ENCODE measurements around the gene THAP12. TPM values are rescaled to one million over a fixed set of nuclear protein-coding genes. Genes with fewer than 3 reads are reported as not detected.

THAP12 gene
- total and polyA plus RNA-seq, 4 donors: 5.6 to 21.9 (median 13.7) TPM

DNA sequence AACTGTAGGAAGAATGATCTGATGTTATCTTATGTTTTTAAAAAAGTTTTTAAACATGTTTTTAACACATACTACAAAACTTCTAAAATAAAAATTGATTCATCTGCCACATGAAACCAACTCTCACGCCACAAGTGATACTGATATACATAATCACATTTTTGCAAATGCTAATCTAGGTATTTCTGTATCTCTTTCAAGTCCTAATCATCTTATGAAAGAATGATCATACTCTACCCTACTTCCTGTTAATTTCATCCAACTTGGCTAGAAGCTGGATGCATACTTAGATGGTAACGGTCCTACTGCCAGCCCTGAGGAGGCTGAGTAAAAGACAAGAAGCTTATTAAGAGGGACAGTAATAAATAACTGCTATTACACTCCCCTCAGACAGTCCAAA is 19.2 kb downstream of the THAP12 start:
- no peaks in the 10 kb centered on the region for H3K27me3 ChIP-seq (ENCODE audit: control insufficient read depth in 4 of 4, insufficient read depth in 4 of 4, low read length in 3 of 4)
- no peak overlapping the region for H3K9ac ChIP-seq (ENCODE audit: low read depth in 1 of 2, low read length in 2 of 2)
- H3K4me1 ChIP-seq (ENCODE audit: control insufficient read depth in 4 of 4, insufficient read depth in 4 of 4, low read length in 3 of 4): peaks cover 0 to 2% (median 0%) of the 10 kb centered on the region in 4 donors
- no peak overlapping the region for H3K27ac ChIP-seq (ENCODE audit: low read depth in 1 of 2, low read length in 2 of 2)
- WGBS: 87% methylated on average over 2 of the region's 2 CpGs
- TF ChIP-seq JUND (IDR thresholded peaks at IDR 0.05) (no peak), YY1 (IDR thresholded peaks at IDR 0.05) (no peak), GABPA (IDR thresholded peaks at IDR 0.05 in 1 of 2, conservative IDR thresholded peaks at IDR 0.05 in 1 of 2) (no peak), FOXA1 (IDR thresholded peaks at IDR 0.05) (no peak), EGR1 (IDR thresholded peaks at IDR 0.05; ENCODE audit: low read depth in 2 of 2) (no peak), NR2F2 (IDR thresholded peaks at IDR 0.05) (no peak), RXRA (IDR thresholded peaks at IDR 0.05) (no peak), RAD21 (IDR thresholded peaks at IDR 0.05) (no peak), SP1 (IDR thresholded peaks at IDR 0.05) (no peak), FOXA2 (IDR thresholded peaks at IDR 0.05) (no peak), HNF4A (conservative IDR thresholded peaks at IDR 0.05) (no peak), TAF1 (conservative IDR thresholded peaks at IDR 0.05) (no peak), HNF4G (IDR thresholded peaks at IDR 0.05) (no peak)
- TF ChIP-seq, protein P1, sequence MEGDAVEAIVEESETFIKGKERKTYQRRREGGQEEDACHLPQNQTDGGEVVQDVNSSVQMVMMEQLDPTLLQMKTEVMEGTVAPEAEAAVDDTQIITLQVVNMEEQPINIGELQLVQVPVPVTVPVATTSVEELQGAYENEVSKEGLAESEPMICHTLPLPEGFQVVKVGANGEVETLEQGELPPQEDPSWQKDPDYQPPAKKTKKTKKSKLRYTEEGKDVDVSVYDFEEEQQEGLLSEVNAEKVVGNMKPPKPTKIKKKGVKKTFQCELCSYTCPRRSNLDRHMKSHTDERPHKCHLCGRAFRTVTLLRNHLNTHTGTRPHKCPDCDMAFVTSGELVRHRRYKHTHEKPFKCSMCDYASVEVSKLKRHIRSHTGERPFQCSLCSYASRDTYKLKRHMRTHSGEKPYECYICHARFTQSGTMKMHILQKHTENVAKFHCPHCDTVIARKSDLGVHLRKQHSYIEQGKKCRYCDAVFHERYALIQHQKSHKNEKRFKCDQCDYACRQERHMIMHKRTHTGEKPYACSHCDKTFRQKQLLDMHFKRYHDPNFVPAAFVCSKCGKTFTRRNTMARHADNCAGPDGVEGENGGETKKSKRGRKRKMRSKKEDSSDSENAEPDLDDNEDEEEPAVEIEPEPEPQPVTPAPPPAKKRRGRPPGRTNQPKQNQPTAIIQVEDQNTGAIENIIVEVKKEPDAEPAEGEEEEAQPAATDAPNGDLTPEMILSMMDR (IDR thresholded peaks at IDR 0.05; ENCODE audit: low read depth, low read length, missing input control): no peak
- TF ChIP-seq, protein P2, sequence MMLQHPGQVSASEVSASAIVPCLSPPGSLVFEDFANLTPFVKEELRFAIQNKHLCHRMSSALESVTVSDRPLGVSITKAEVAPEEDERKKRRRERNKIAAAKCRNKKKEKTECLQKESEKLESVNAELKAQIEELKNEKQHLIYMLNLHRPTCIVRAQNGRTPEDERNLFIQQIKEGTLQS (IDR thresholded peaks at IDR 0.05): no peak
- TF ChIP-seq, protein P3, sequence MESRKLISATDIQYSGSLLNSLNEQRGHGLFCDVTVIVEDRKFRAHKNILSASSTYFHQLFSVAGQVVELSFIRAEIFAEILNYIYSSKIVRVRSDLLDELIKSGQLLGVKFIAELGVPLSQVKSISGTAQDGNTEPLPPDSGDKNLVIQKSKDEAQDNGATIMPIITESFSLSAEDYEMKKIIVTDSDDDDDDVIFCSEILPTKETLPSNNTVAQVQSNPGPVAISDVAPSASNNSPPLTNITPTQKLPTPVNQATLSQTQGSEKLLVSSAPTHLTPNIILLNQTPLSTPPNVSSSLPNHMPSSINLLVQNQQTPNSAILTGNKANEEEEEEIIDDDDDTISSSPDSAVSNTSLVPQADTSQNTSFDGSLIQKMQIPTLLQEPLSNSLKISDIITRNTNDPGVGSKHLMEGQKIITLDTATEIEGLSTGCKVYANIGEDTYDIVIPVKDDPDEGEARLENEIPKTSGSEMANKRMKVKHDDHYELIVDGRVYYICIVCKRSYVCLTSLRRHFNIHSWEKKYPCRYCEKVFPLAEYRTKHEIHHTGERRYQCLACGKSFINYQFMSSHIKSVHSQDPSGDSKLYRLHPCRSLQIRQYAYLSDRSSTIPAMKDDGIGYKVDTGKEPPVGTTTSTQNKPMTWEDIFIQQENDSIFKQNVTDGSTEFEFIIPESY (IDR thresholded peaks at IDR 0.05): no peak
- TF ChIP-seq, protein P4, sequence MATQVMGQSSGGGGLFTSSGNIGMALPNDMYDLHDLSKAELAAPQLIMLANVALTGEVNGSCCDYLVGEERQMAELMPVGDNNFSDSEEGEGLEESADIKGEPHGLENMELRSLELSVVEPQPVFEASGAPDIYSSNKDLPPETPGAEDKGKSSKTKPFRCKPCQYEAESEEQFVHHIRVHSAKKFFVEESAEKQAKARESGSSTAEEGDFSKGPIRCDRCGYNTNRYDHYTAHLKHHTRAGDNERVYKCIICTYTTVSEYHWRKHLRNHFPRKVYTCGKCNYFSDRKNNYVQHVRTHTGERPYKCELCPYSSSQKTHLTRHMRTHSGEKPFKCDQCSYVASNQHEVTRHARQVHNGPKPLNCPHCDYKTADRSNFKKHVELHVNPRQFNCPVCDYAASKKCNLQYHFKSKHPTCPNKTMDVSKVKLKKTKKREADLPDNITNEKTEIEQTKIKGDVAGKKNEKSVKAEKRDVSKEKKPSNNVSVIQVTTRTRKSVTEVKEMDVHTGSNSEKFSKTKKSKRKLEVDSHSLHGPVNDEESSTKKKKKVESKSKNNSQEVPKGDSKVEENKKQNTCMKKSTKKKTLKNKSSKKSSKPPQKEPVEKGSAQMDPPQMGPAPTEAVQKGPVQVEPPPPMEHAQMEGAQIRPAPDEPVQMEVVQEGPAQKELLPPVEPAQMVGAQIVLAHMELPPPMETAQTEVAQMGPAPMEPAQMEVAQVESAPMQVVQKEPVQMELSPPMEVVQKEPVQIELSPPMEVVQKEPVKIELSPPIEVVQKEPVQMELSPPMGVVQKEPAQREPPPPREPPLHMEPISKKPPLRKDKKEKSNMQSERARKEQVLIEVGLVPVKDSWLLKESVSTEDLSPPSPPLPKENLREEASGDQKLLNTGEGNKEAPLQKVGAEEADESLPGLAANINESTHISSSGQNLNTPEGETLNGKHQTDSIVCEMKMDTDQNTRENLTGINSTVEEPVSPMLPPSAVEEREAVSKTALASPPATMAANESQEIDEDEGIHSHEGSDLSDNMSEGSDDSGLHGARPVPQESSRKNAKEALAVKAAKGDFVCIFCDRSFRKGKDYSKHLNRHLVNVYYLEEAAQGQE (IDR thresholded peaks at IDR 0.05): no peak
- TF ChIP-seq, protein P5, sequence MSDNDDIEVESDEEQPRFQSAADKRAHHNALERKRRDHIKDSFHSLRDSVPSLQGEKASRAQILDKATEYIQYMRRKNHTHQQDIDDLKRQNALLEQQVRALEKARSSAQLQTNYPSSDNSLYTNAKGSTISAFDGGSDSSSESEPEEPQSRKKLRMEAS (IDR thresholded peaks at IDR 0.05): no peak
- DNase-seq (ENCODE audit: low spot score): no peak
- H3K4me3 ChIP-seq (ENCODE audit: low read depth in 1 of 3, low read length in 3 of 3): no peak overlapping the region
- peaks cover 0 to 6% (median 2%) of the 10 kb centered on the region in 4 donors for H3K36me3 ChIP-seq (ENCODE audit: control insufficient read depth in 4 of 4, insufficient read depth in 3 of 4, low read depth in 1 of 4, low read length in 3 of 4)
- no peaks in the 10 kb centered on the region for H3K9me3 ChIP-seq (ENCODE audit: control insufficient read depth in 4 of 4, low read length in 3 of 4)

Measured in liver (tissue), 9 donors.